Loucy (cell line): ENCODE measurements around the gene TRMT112.

ENCODE experiments used
- EZH2phosphoT487 ChIP-seq: fragments of 200-600 bp; IDR thresholded peaks from 2 replicates; pipeline ENCODE4 v1.6.1; 2018; ENCODE audit warnings: antibody characterized with exemption, mild to moderate bottlenecking, moderate library complexity, borderline replicate concordance
- TF ChIP-seq, protein P1 (sequence below): fragments of 200-600 bp; sonication (generic); conservative IDR thresholded peaks from 2 replicates; pipeline ENCODE4 v1.5.1; 2014; ENCODE audit warnings: mild to moderate bottlenecking, antibody characterized with exemption, low read length

DNA sequence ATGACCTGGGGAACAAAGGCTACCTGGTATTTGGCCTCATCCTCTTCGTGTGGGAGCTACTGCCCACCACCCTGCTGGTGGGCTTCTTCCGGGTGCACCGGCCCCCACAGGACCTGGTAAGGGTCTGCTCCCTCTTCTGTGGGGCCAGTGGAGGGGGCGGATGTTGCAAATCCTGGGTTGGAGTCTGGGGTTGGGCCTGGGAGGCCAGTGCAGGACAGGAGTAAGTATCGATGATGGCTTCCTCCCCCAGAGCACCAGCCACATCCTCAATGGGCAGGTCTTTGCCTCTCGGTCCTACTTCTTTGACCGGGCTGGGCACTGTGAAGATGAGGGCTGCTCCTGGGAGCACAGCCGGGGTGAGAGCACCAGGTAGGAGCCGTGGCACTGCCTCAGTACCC is 29.0 kb downstream of the TRMT112 start:
- TF ChIP-seq, protein P1, sequence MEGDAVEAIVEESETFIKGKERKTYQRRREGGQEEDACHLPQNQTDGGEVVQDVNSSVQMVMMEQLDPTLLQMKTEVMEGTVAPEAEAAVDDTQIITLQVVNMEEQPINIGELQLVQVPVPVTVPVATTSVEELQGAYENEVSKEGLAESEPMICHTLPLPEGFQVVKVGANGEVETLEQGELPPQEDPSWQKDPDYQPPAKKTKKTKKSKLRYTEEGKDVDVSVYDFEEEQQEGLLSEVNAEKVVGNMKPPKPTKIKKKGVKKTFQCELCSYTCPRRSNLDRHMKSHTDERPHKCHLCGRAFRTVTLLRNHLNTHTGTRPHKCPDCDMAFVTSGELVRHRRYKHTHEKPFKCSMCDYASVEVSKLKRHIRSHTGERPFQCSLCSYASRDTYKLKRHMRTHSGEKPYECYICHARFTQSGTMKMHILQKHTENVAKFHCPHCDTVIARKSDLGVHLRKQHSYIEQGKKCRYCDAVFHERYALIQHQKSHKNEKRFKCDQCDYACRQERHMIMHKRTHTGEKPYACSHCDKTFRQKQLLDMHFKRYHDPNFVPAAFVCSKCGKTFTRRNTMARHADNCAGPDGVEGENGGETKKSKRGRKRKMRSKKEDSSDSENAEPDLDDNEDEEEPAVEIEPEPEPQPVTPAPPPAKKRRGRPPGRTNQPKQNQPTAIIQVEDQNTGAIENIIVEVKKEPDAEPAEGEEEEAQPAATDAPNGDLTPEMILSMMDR, result no peak
- no peak for TF ChIP-seq EZH2phosphoT487
